Panc1 (cell line): ENCODE results near the gene TMEM271.

Experiments
- POLR2AphosphoS5 ChIP-seq: IDR thresholded peaks from 2 replicates; pipeline ENCODE4 v1.6.1; 2012; ENCODE audit warnings: mild to moderate bottlenecking, low read depth, low read length, moderate library complexity
- REST ChIP-seq, 2 experiments: IDR thresholded peaks; 2 replicates each; pipeline ENCODE4 v1.6.1; 2011 to 2012; ENCODE audit warnings: low read depth in 2 of 2, control low read depth in 1 of 2, low read length in 1 of 2, mild to moderate bottlenecking in 1 of 2, moderate library complexity in 1 of 2; ENCODE audit not compliant: insufficient read depth in 1 of 2
- TCF7L2 ChIP-seq: IDR thresholded peaks from 2 replicates; pipeline ENCODE4 v1.6.1; 2011; ENCODE audit warnings: mild to moderate bottlenecking, low read depth, low read length, inconsistent platforms
- TF ChIP-seq, protein P1 (sequence below): fragments of 450-650 bp; IDR thresholded peaks from 2 replicates; pipeline ENCODE4 v1.5.1; 2017; ENCODE audit warnings: mild to moderate bottlenecking

DNA sequence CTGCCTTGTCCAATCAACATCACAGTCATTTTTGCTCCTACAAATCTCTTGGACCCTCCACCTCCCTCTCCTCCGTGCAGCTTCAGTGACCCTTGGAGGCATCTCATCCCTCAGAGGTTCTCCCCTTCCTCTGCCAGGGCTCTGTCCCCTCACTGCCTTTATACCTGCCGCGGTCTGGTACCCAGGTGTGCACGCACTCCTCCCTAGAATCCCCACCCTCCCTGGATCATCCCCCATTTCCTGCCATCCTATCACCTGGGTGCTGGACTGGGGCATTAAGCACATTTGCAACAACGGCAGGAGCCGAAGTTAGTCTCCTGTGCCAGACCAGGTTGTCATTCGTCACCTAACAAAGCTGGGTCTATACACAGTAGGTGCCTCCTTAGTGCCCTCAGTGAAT is 10.1 kb downstream of the TMEM271 start:
- TF ChIP-seq, protein P1, sequence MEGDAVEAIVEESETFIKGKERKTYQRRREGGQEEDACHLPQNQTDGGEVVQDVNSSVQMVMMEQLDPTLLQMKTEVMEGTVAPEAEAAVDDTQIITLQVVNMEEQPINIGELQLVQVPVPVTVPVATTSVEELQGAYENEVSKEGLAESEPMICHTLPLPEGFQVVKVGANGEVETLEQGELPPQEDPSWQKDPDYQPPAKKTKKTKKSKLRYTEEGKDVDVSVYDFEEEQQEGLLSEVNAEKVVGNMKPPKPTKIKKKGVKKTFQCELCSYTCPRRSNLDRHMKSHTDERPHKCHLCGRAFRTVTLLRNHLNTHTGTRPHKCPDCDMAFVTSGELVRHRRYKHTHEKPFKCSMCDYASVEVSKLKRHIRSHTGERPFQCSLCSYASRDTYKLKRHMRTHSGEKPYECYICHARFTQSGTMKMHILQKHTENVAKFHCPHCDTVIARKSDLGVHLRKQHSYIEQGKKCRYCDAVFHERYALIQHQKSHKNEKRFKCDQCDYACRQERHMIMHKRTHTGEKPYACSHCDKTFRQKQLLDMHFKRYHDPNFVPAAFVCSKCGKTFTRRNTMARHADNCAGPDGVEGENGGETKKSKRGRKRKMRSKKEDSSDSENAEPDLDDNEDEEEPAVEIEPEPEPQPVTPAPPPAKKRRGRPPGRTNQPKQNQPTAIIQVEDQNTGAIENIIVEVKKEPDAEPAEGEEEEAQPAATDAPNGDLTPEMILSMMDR, result no peak
- TF ChIP-seq REST (IDR thresholded peaks at IDR 0.05; ENCODE audit: insufficient read depth in 1 of 2, low read depth in 2 of 2, low read length in 1 of 2), result no peak
- TF ChIP-seq POLR2AphosphoS5, result no peak
- TF ChIP-seq TCF7L2, result no peak
